GM12878 (cell line): ENCODE measurements around the gene GFOD2.

Source experiments
- CREB1 ChIP-seq: IDR thresholded peaks from 2 replicates; pipeline ENCODE4 v1.6.1; 2012; ENCODE audit warnings: low read depth, mild to moderate bottlenecking, inconsistent platforms
- CTCF ChIP-seq, 3 experiments: IDR thresholded peaks in 2 of 3; conservative IDR thresholded peaks in 1 of 3; 2 replicates each; pipeline ENCODE4 v1.5.1; 2011; ENCODE audit warnings: low read depth in 3 of 3, low read length in 3 of 3, mild to moderate bottlenecking in 3 of 3, control low read depth in 2 of 3, moderate library complexity in 2 of 3, inconsistent platforms in 1 of 3, mixed read lengths in 1 of 3; ENCODE audit not compliant: control insufficient read depth in 2 of 3, insufficient read depth in 1 of 3; ENCODE audit errors: extremely low read depth in 1 of 3
- E2F4 ChIP-seq: IDR thresholded peaks from 2 replicates; pipeline ENCODE4 v1.6.1; 2012; ENCODE audit warnings: low read depth, low read length, improper control_type of control experiment
- MAX ChIP-seq: IDR thresholded peaks from 2 replicates; pipeline ENCODE4 v1.6.1; 2012; ENCODE audit warnings: low read depth, low read length, improper control_type of control experiment
- MTA2 ChIP-seq: fragments of 450-650 bp; IDR thresholded peaks from 2 replicates; pipeline ENCODE4 v1.6.1; 2016; ENCODE audit warnings: low read depth, mild to moderate bottlenecking, moderate library complexity
- POLR2A ChIP-seq: IDR thresholded peaks from 2 replicates; pipeline ENCODE4 v1.6.1; 2011; ENCODE audit warnings: low read depth, mild to moderate bottlenecking, low read length
- SMC3 ChIP-seq: IDR thresholded peaks from 2 replicates; pipeline ENCODE4 v1.6.1; 2011; ENCODE audit warnings: low read length, improper control_type of control experiment, borderline replicate concordance
- STAT1 ChIP-seq: fragments of 450-650 bp; conservative IDR thresholded peaks from 2 replicates; pipeline ENCODE4 v1.6.1; 2014; ENCODE audit warnings: antibody characterized with exemption, mild to moderate bottlenecking
- ZBED1 ChIP-seq: IDR thresholded peaks from 2 replicates; pipeline ENCODE4 v1.6.1; 2016; ENCODE audit warnings: borderline replicate concordance
- ZBTB33 ChIP-seq: fragments of 450-650 bp; IDR thresholded peaks from 2 replicates; pipeline ENCODE4 v1.6.1; 2017; ENCODE audit warnings: mild to moderate bottlenecking
- ZNF274 ChIP-seq: IDR thresholded peaks from one replicate; pipeline ENCODE4 v1.8.0; 2011; ENCODE audit not compliant: insufficient read length, insufficient read depth
- ZNF687 ChIP-seq: fragments of 450-650 bp; IDR thresholded peaks from 2 replicates; pipeline ENCODE4 v1.6.1; 2017; ENCODE audit warnings: mild to moderate bottlenecking, moderate library complexity

GRCh38 chr16:67704110-67704509 lies 15.0 kb downstream of the GFOD2 start:
- TF ChIP-seq CTCF (IDR thresholded peaks at IDR 0.05 in 2 of 3, conservative IDR thresholded peaks at IDR 0.05 in 1 of 3; ENCODE audit: control insufficient read depth in 2 of 3, extremely low read depth in 1 of 3, insufficient read depth in 1 of 3, low read depth in 3 of 3, low read length in 3 of 3) (no peak), POLR2A (no peak), E2F4 (no peak), ZBTB33 (no peak), MTA2 (no peak), SMC3 (no peak), ZBED1 (no peak), ZNF687 (no peak), MAX (no peak), CREB1 (no peak), STAT1 (no peak), ZNF274 (no peak)
